SK-N-SH (cell line): ENCODE measurements around the gene PCYOX1L. TPM values are rescaled to one million over a fixed set of nuclear protein-coding genes. Genes with fewer than 3 reads are reported as not detected.

ENCODE experiments used
- CTCF ChIA-PET: fragments of 300-600, 350-600 bp; formaldehyde crosslinking; extraction: SDS; loops from one replicate; lab custom pipeline; 2021; lab: Yijun Ruan, JAX
- POLR2A ChIA-PET: fragments of 350-600 bp; sonication (Branson Sonifier 250); formaldehyde crosslinking; extraction: SDS; loops from one replicate; lab custom pipeline; 2020; ENCODE audit warnings: antibody characterized with exemption, inconsistent platforms; lab: Yijun Ruan, JAX
- DNase-seq: peaks from one replicate; pipeline ENCODE4 v3.0.0; 2012
- H2AFZ ChIP-seq: fragments of 200-600 bp; sonication (generic); 2 replicates; pipeline ENCODE4 v1.8.1; 2016; ENCODE audit warnings: antibody characterized with exemption, mild to moderate bottlenecking, low read depth
- H3F3A ChIP-seq: fragments of 200-600 bp; sonication (generic); replicated peaks from 2 replicates; pipeline ENCODE3; 2016; ENCODE audit warnings: antibody characterized with exemption, mild to moderate bottlenecking; ENCODE audit not compliant: insufficient read depth
- H3K27ac ChIP-seq, 2 experiments: fragments of 200-500 bp in 1 of 2; fragments of 200-600 bp in 1 of 2; sonication (Bioruptor generic) in 1 of 2; sonication (generic), shearing (Covaris generic) in 1 of 2; 2 replicates each; pipeline versions ENCODE4 v1.5.1 to v1.6.1; 2014 to 2016; ENCODE audit warnings: low read depth in 2 of 2, inconsistent platforms in 1 of 2, low read length in 1 of 2, mild to moderate bottlenecking in 1 of 2, mixed read lengths in 1 of 2
- H3K27me3 ChIP-seq: fragments of 200-600 bp; sonication (generic), shearing (Covaris generic); 2 replicates; pipeline ENCODE4 v1.6.1; 2016; ENCODE audit warnings: mixed run types; ENCODE audit not compliant: insufficient read depth
- H3K36me3 ChIP-seq, 2 experiments: fragments of 200-500 bp in 1 of 2; fragments of 200-600 bp in 1 of 2; sonication (Bioruptor generic) in 1 of 2; sonication (generic) in 1 of 2; replicated peaks in 1 of 2; 2 replicates each; pipeline versions ENCODE3 to v1.5.1; 2014 to 2016; ENCODE audit warnings: low read length in 1 of 2, mild to moderate bottlenecking in 1 of 2; ENCODE audit not compliant: insufficient read depth in 2 of 2, control insufficient read depth in 1 of 2
- H3K4me1 ChIP-seq, 2 experiments: fragments of 200-500 bp in 1 of 2; fragments of 200-600 bp in 1 of 2; sonication (Bioruptor generic) in 1 of 2; sonication (generic), shearing (Covaris generic) in 1 of 2; 2 replicates each; pipeline versions ENCODE4 v1.5.1 to v1.6.1; 2014 to 2016; ENCODE audit warnings: low read depth in 1 of 2, low read length in 1 of 2, mixed run types in 1 of 2; ENCODE audit not compliant: insufficient read depth in 2 of 2, control insufficient read depth in 1 of 2
- H3K4me2 ChIP-seq: fragments of 200-600 bp; sonication (generic), shearing (Covaris generic); 2 replicates; pipeline ENCODE4 v1.6.1; 2017; ENCODE audit warnings: mixed run types
- H3K4me3 ChIP-seq, 2 experiments: fragments of 200-500 bp in 1 of 2; fragments of 200-600 bp in 1 of 2; sonication (Bioruptor generic) in 1 of 2; sonication (generic), shearing (Covaris generic) in 1 of 2; 2 replicates each; pipeline versions ENCODE4 v1.5.1 to v1.8.1; 2014 to 2016; ENCODE audit warnings: low read depth in 2 of 2, inconsistent platforms in 1 of 2, low read length in 1 of 2, mild to moderate bottlenecking in 1 of 2, mixed read lengths in 1 of 2, moderate library complexity in 1 of 2
- H3K79me2 ChIP-seq: fragments of 200-600 bp; sonication (generic); 2 replicates; pipeline ENCODE4 v1.8.1; 2017; ENCODE audit warnings: mild to moderate bottlenecking; ENCODE audit not compliant: insufficient read depth
- H3K9ac ChIP-seq: fragments of 200-600 bp; sonication (generic); 2 replicates; pipeline ENCODE4 v1.6.1; 2017; ENCODE audit warnings: mixed run types
- H3K9me2 ChIP-seq: fragments of 200-600 bp; sonication (generic); 2 replicates; pipeline ENCODE4 v1.6.1; 2017; ENCODE audit warnings: mixed run types
- H3K9me3 ChIP-seq: fragments of 200-600 bp; sonication (generic); 2 replicates; pipeline ENCODE4 v1.6.1; 2017; ENCODE audit warnings: mixed run types, mild to moderate bottlenecking, moderate library complexity
- H4K20me1 ChIP-seq: fragments of 200-600 bp; sonication (generic); 2 replicates; pipeline ENCODE4 v1.6.1; 2017; ENCODE audit warnings: mild to moderate bottlenecking, mixed run types; ENCODE audit not compliant: insufficient read depth
- CHD2 ChIP-seq: fragments of 150-350 bp; IDR thresholded peaks from 2 replicates; pipeline ENCODE4 v1.6.1; 2018; ENCODE audit warnings: low read length; ENCODE audit not compliant: partially characterized antibody
- EZH2phosphoT487 ChIP-seq: fragments of 200-600 bp; sonication (generic); IDR thresholded peaks from 2 replicates; pipeline ENCODE4 v1.6.1; 2017; ENCODE audit warnings: low read depth, mixed run types, mild to moderate bottlenecking, antibody characterized with exemption, moderate library complexity, borderline replicate concordance
- FOSL2 ChIP-seq: IDR thresholded peaks from 2 replicates; pipeline ENCODE4 v1.4.0; 2012; ENCODE audit warnings: low read depth, mild to moderate bottlenecking, moderate library complexity, borderline replicate concordance
- FOXJ3 ChIP-seq: sonication (generic); formaldehyde crosslinking; IDR thresholded peaks from 2 replicates; pipeline ENCODE4 v1.5.1; 2020; ENCODE audit warnings: mild to moderate bottlenecking, missing genetic modification reagents
- GATA2 ChIP-seq: sonication (generic); formaldehyde crosslinking; IDR thresholded peaks from 2 replicates; pipeline ENCODE4 v1.5.0; 2020; ENCODE audit warnings: mild to moderate bottlenecking, missing genetic modification reagents
- IRF3 ChIP-seq: fragments of 150-350 bp; IDR thresholded peaks from 2 replicates; pipeline ENCODE4 v1.6.1; 2016; ENCODE audit warnings: mild to moderate bottlenecking, low read depth, low read length
- MAX ChIP-seq: IDR thresholded peaks from 2 replicates; pipeline ENCODE4 v1.4.0; 2012; ENCODE audit warnings: low read depth
- MEF2A ChIP-seq: IDR thresholded peaks from 2 replicates; pipeline ENCODE4 v1.4.0; 2012; ENCODE audit warnings: low read depth, borderline replicate concordance
- RAD21 ChIP-seq: IDR thresholded peaks from 2 replicates; pipeline ENCODE4 v1.6.1; 2012; ENCODE audit warnings: mild to moderate bottlenecking, low read length
- RCOR1 ChIP-seq: fragments of 150-350 bp; IDR thresholded peaks from 2 replicates; pipeline ENCODE4 v1.6.1; 2017; ENCODE audit warnings: antibody characterized with exemption, low read length
- RXRA ChIP-seq: IDR thresholded peaks from 2 replicates; pipeline ENCODE4 v1.4.0; 2012; ENCODE audit warnings: low read depth, mild to moderate bottlenecking, borderline replicate concordance
- SIN3A ChIP-seq: IDR thresholded peaks from 2 replicates; pipeline ENCODE4 v1.6.1; 2012; ENCODE audit warnings: low read depth, mild to moderate bottlenecking, low read length, moderate library complexity, borderline replicate concordance
- USF2 ChIP-seq: fragments of 150-350 bp; IDR thresholded peaks from 2 replicates; pipeline ENCODE4 v1.6.1; 2017; ENCODE audit warnings: antibody characterized with exemption, low read length, low read depth, borderline replicate concordance
- ZBTB33 ChIP-seq: IDR thresholded peaks from 2 replicates; pipeline ENCODE4 v1.4.0; 2012; ENCODE audit warnings: low read depth, borderline replicate concordance
- whole genome bisulfite sequencing: methylation state at CpG from one replicate; pipeline ENCODE4 v1.1.6; 2017; ENCODE audit warnings: low lambda C conversion rate; 5-methylcytosine and 5-hydroxymethylcytosine counted together
- polyA plus RNA-seq, 3 experiments: library from polyadenylated mRNA; depleted of rRNA; stranded (reverse); fragments of >200 nt; gene quantifications; 2 replicates each; pipeline ENCODE4 v1.2.3, GENCODE V29; 2012

PCYOX1L gene
- polyA plus RNA-seq, 1 of the 3 experiments (the other 2 are of a cell fraction), result 17.5 TPM

GRCh38 chr5:149314571-149315111 lies 43.2 kb upstream of the PCYOX1L start:
- no peaks in the 10 kb centered on the region for H3K9me3 ChIP-seq
- no peak overlapping the region for H3K27ac ChIP-seq
- no peaks in the 10 kb centered on the region for H4K20me1 ChIP-seq
- TF ChIP-seq GATA2 (no peak), SIN3A (no peak), USF2 (no peak), RCOR1 (no peak), FOSL2 (no peak), ZBTB33 (no peak), CHD2 (no peak), IRF3 (no peak), MAX (no peak), FOXJ3 (no peak), RXRA (no peak), EZH2phosphoT487 (no peak), RAD21 (no peak), MEF2A (no peak)
- no peak for DNase-seq
- H3K79me2 ChIP-seq, result no peaks in the 10 kb centered on the region
- H3K9ac ChIP-seq, result no peak overlapping the region
- no peak overlapping the region for H3K4me3 ChIP-seq
- no peaks in the 10 kb centered on the region for H3K27me3 ChIP-seq
- H3K9me2 ChIP-seq, result no peaks in the 10 kb centered on the region
- ChIA-PET POLR2A (interaction anchor here (1.0 kb wide), 1 partner anchor 31 kb away, joined by 3 read pairs; the partner anchor contains the start of gene GRPEL2), CTCF (interaction anchor here (0.9 to 9.4 kb wide), 10 partner anchors 27 to 272 kb away, joined by 3 to 120 read pairs (median 4); partner anchors contain the start of gene GRPEL2)
- H3K36me3 ChIP-seq, result peaks cover 0 to 5% of the 10 kb centered on the region in 2 experiments
- H2AFZ ChIP-seq, result no peak overlapping the region
- peaks cover 0 to 5% of the 10 kb centered on the region in 2 experiments; a peak in 1 of 4 replicates for H3K4me1 ChIP-seq
- H3F3A ChIP-seq, result no peaks in the 10 kb centered on the region
- 94% methylated on average over 4 of the region's 4 CpGs for WGBS
- H3K4me2 ChIP-seq, result no peak overlapping the region
